Uterus (tissue), 2 donors: ENCODE data around the gene ADAMTS12.

ENCODE experiments used
- POLR2A ChIP-seq, 2 donors: fragments of 450-650 bp; IDR thresholded peaks; one replicate each; pipeline ENCODE4 v1.6.1; 2016; ENCODE audit warnings: antibody characterized with exemption in 2 of 2, mild to moderate bottlenecking in 1 of 2, moderate library complexity in 1 of 2
- TF ChIP-seq, protein P1 (sequence below), 4 experiments: fragments of 200-600 bp in 2 of 4; fragments of 450-650 bp in 2 of 4; sonication (generic) in 2 of 4; IDR thresholded peaks; one replicate each; pipeline ENCODE4 v1.5.1; 2016 to 2019; ENCODE audit warnings: antibody characterized with exemption in 4 of 4, mild to moderate bottlenecking in 2 of 4, moderate library complexity in 1 of 4

GRCh38 chr5:33501899-33502298 lies 389.9 kb downstream of the ADAMTS12 start:
- TF ChIP-seq, protein P1, sequence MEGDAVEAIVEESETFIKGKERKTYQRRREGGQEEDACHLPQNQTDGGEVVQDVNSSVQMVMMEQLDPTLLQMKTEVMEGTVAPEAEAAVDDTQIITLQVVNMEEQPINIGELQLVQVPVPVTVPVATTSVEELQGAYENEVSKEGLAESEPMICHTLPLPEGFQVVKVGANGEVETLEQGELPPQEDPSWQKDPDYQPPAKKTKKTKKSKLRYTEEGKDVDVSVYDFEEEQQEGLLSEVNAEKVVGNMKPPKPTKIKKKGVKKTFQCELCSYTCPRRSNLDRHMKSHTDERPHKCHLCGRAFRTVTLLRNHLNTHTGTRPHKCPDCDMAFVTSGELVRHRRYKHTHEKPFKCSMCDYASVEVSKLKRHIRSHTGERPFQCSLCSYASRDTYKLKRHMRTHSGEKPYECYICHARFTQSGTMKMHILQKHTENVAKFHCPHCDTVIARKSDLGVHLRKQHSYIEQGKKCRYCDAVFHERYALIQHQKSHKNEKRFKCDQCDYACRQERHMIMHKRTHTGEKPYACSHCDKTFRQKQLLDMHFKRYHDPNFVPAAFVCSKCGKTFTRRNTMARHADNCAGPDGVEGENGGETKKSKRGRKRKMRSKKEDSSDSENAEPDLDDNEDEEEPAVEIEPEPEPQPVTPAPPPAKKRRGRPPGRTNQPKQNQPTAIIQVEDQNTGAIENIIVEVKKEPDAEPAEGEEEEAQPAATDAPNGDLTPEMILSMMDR (IDR thresholded peaks at IDR 0.05): no peak
- no peak for TF ChIP-seq POLR2A (IDR thresholded peaks at IDR 0.05)
